SK-N-SH (cell line): ENCODE results near the gene SRP19. TPM values are rescaled to one million over a fixed set of nuclear protein-coding genes. Genes with fewer than 3 reads are reported as not detected.
"Not testable (repeated sequence)": the region's sequence is repeated elsewhere in the genome, so short reads cannot be mapped to it uniquely, and the experiment has no call there.

Experiments used
- CTCF ChIA-PET: fragments of 300-600, 350-600 bp; formaldehyde crosslinking; extraction: SDS; loops from one replicate; lab custom pipeline; 2021; lab: Yijun Ruan, JAX
- POLR2A ChIA-PET: fragments of 350-600 bp; sonication (Branson Sonifier 250); formaldehyde crosslinking; extraction: SDS; loops from one replicate; lab custom pipeline; 2020; ENCODE audit warnings: antibody characterized with exemption, inconsistent platforms; lab: Yijun Ruan, JAX
- DNase-seq: peaks from one replicate; pipeline ENCODE4 v3.0.0; 2012
- H2AFZ ChIP-seq: fragments of 200-600 bp; sonication (generic); 2 replicates; pipeline ENCODE4 v1.8.1; 2016; ENCODE audit warnings: antibody characterized with exemption, mild to moderate bottlenecking, low read depth
- H3F3A ChIP-seq: fragments of 200-600 bp; sonication (generic); replicated peaks from 2 replicates; pipeline ENCODE3; 2016; ENCODE audit warnings: antibody characterized with exemption, mild to moderate bottlenecking; ENCODE audit not compliant: insufficient read depth
- H3K27ac ChIP-seq, 2 experiments: fragments of 200-500 bp in 1 of 2; fragments of 200-600 bp in 1 of 2; sonication (Bioruptor generic) in 1 of 2; sonication (generic), shearing (Covaris generic) in 1 of 2; 2 replicates each; pipeline versions ENCODE4 v1.5.1 to v1.6.1; 2014 to 2016; ENCODE audit warnings: low read depth in 2 of 2, inconsistent platforms in 1 of 2, low read length in 1 of 2, mild to moderate bottlenecking in 1 of 2, mixed read lengths in 1 of 2
- H3K27me3 ChIP-seq: fragments of 200-600 bp; sonication (generic), shearing (Covaris generic); 2 replicates; pipeline ENCODE4 v1.6.1; 2016; ENCODE audit warnings: mixed run types; ENCODE audit not compliant: insufficient read depth
- H3K36me3 ChIP-seq, 2 experiments: fragments of 200-500 bp in 1 of 2; fragments of 200-600 bp in 1 of 2; sonication (Bioruptor generic) in 1 of 2; sonication (generic) in 1 of 2; replicated peaks in 1 of 2; 2 replicates each; pipeline versions ENCODE3 to v1.5.1; 2014 to 2016; ENCODE audit warnings: low read length in 1 of 2, mild to moderate bottlenecking in 1 of 2; ENCODE audit not compliant: insufficient read depth in 2 of 2, control insufficient read depth in 1 of 2
- H3K4me1 ChIP-seq, 2 experiments: fragments of 200-500 bp in 1 of 2; fragments of 200-600 bp in 1 of 2; sonication (Bioruptor generic) in 1 of 2; sonication (generic), shearing (Covaris generic) in 1 of 2; 2 replicates each; pipeline versions ENCODE4 v1.5.1 to v1.6.1; 2014 to 2016; ENCODE audit warnings: low read depth in 1 of 2, low read length in 1 of 2, mixed run types in 1 of 2; ENCODE audit not compliant: insufficient read depth in 2 of 2, control insufficient read depth in 1 of 2
- H3K4me2 ChIP-seq: fragments of 200-600 bp; sonication (generic), shearing (Covaris generic); 2 replicates; pipeline ENCODE4 v1.6.1; 2017; ENCODE audit warnings: mixed run types
- H3K4me3 ChIP-seq, 2 experiments: fragments of 200-500 bp in 1 of 2; fragments of 200-600 bp in 1 of 2; sonication (Bioruptor generic) in 1 of 2; sonication (generic), shearing (Covaris generic) in 1 of 2; 2 replicates each; pipeline versions ENCODE4 v1.5.1 to v1.8.1; 2014 to 2016; ENCODE audit warnings: low read depth in 2 of 2, inconsistent platforms in 1 of 2, low read length in 1 of 2, mild to moderate bottlenecking in 1 of 2, mixed read lengths in 1 of 2, moderate library complexity in 1 of 2
- H3K79me2 ChIP-seq: fragments of 200-600 bp; sonication (generic); 2 replicates; pipeline ENCODE4 v1.8.1; 2017; ENCODE audit warnings: mild to moderate bottlenecking; ENCODE audit not compliant: insufficient read depth
- H3K9ac ChIP-seq: fragments of 200-600 bp; sonication (generic); 2 replicates; pipeline ENCODE4 v1.6.1; 2017; ENCODE audit warnings: mixed run types
- H3K9me2 ChIP-seq: fragments of 200-600 bp; sonication (generic); 2 replicates; pipeline ENCODE4 v1.6.1; 2017; ENCODE audit warnings: mixed run types
- H3K9me3 ChIP-seq: fragments of 200-600 bp; sonication (generic); 2 replicates; pipeline ENCODE4 v1.6.1; 2017; ENCODE audit warnings: mixed run types, mild to moderate bottlenecking, moderate library complexity
- H4K20me1 ChIP-seq: fragments of 200-600 bp; sonication (generic); 2 replicates; pipeline ENCODE4 v1.6.1; 2017; ENCODE audit warnings: mild to moderate bottlenecking, mixed run types; ENCODE audit not compliant: insufficient read depth
- ELF1 ChIP-seq: IDR thresholded peaks from 2 replicates; pipeline ENCODE4 v1.4.0; 2012
- FOXJ3 ChIP-seq: sonication (generic); formaldehyde crosslinking; IDR thresholded peaks from 2 replicates; pipeline ENCODE4 v1.5.1; 2020; ENCODE audit warnings: mild to moderate bottlenecking, missing genetic modification reagents
- FOXM1 ChIP-seq: IDR thresholded peaks from 2 replicates; pipeline ENCODE4 v1.4.0; 2012; ENCODE audit warnings: low read depth, mild to moderate bottlenecking
- GATA2 ChIP-seq: sonication (generic); formaldehyde crosslinking; IDR thresholded peaks from 2 replicates; pipeline ENCODE4 v1.5.0; 2020; ENCODE audit warnings: mild to moderate bottlenecking, missing genetic modification reagents
- NFIC ChIP-seq: IDR thresholded peaks from 2 replicates; pipeline ENCODE4 v1.4.0; 2012; ENCODE audit warnings: borderline replicate concordance
- NRF1 ChIP-seq: IDR thresholded peaks from 2 replicates; pipeline ENCODE4 v1.6.1; 2012; ENCODE audit warnings: low read depth, mild to moderate bottlenecking, low read length
- TCF12 ChIP-seq: IDR thresholded peaks from 2 replicates; pipeline ENCODE4 v1.4.0; 2012
- TEAD4 ChIP-seq: IDR thresholded peaks from 2 replicates; pipeline ENCODE4 v1.4.0; 2012; ENCODE audit warnings: mild to moderate bottlenecking, borderline replicate concordance; ENCODE audit not compliant: insufficient read depth
- WGBS: methylation state at CpG from one replicate; pipeline ENCODE4 v1.1.6; 2017; ENCODE audit warnings: low lambda C conversion rate; 5-methylcytosine and 5-hydroxymethylcytosine counted together
- polyA plus RNA-seq, 3 experiments: library from polyadenylated mRNA; depleted of rRNA; stranded (reverse); fragments of >200 nt; gene quantifications; 2 replicates each; pipeline ENCODE4 v1.2.3, GENCODE V29; 2012
- TF ChIP-seq, protein P1 (sequence below): IDR thresholded peaks from 2 replicates; pipeline ENCODE4; 2012
- TF ChIP-seq, protein P2 (sequence below): IDR thresholded peaks from 2 replicates; pipeline ENCODE4 v1.4.0; 2012; ENCODE audit warnings: low read depth
- TF ChIP-seq, protein P3 (sequence below): IDR thresholded peaks from 2 replicates; pipeline ENCODE4 v1.6.1; 2012; ENCODE audit warnings: mild to moderate bottlenecking, low read depth, low read length, moderate library complexity
- TF ChIP-seq, protein P4 (sequence below): fragments of 200-600 bp; sonication (generic); IDR thresholded peaks from 2 replicates; pipeline ENCODE4 v1.6.1; 2017; ENCODE audit warnings: antibody characterized with exemption, mild to moderate bottlenecking, moderate library complexity
- TF ChIP-seq, protein P5 (sequence below): IDR thresholded peaks from 2 replicates; pipeline ENCODE4 v1.4.0; 2012; ENCODE audit warnings: low read depth, borderline replicate concordance
- TF ChIP-seq, protein P6 (sequence below): fragments of 150-350 bp; IDR thresholded peaks from 2 replicates; pipeline ENCODE4 v1.6.1; 2016; ENCODE audit warnings: mild to moderate bottlenecking, low read depth, low read length

The SRP19 gene
- polyA plus RNA-seq, 1 of the 3 experiments (the other 2 are of a cell fraction) = 46.4 TPM

DNA sequence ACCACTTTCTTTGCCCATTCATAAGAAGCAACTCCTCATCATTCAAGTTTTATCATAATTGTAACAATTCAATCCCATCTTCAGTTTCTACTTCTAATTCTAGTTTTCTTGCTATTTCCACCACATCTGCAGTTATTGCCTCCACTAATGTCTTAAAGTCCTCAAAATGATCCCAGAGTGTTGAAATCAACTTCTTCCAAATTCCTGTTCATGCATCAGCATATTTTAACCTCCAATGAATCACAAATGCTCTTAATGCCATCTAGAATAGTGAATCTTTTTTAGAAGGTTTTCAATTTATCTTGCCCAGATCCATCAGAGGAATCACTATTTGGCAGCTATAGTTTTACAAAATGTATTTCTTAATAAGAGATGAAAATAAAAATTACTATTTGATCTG lies 3.2 kb upstream of the SRP19 start (continued):
- no peak for TF ChIP-seq NRF1
- TF ChIP-seq, protein P1, sequence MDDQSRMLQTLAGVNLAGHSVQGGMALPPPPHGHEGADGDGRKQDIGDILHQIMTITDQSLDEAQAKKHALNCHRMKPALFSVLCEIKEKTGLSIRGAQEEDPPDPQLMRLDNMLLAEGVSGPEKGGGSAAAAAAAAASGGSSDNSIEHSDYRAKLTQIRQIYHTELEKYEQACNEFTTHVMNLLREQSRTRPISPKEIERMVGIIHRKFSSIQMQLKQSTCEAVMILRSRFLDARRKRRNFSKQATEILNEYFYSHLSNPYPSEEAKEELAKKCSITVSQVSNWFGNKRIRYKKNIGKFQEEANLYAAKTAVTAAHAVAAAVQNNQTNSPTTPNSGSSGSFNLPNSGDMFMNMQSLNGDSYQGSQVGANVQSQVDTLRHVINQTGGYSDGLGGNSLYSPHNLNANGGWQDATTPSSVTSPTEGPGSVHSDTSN = no peak
- TF ChIP-seq, protein P2, sequence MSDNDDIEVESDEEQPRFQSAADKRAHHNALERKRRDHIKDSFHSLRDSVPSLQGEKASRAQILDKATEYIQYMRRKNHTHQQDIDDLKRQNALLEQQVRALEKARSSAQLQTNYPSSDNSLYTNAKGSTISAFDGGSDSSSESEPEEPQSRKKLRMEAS = no peak
- no peak for TF ChIP-seq NFIC
- TF ChIP-seq, protein P3, sequence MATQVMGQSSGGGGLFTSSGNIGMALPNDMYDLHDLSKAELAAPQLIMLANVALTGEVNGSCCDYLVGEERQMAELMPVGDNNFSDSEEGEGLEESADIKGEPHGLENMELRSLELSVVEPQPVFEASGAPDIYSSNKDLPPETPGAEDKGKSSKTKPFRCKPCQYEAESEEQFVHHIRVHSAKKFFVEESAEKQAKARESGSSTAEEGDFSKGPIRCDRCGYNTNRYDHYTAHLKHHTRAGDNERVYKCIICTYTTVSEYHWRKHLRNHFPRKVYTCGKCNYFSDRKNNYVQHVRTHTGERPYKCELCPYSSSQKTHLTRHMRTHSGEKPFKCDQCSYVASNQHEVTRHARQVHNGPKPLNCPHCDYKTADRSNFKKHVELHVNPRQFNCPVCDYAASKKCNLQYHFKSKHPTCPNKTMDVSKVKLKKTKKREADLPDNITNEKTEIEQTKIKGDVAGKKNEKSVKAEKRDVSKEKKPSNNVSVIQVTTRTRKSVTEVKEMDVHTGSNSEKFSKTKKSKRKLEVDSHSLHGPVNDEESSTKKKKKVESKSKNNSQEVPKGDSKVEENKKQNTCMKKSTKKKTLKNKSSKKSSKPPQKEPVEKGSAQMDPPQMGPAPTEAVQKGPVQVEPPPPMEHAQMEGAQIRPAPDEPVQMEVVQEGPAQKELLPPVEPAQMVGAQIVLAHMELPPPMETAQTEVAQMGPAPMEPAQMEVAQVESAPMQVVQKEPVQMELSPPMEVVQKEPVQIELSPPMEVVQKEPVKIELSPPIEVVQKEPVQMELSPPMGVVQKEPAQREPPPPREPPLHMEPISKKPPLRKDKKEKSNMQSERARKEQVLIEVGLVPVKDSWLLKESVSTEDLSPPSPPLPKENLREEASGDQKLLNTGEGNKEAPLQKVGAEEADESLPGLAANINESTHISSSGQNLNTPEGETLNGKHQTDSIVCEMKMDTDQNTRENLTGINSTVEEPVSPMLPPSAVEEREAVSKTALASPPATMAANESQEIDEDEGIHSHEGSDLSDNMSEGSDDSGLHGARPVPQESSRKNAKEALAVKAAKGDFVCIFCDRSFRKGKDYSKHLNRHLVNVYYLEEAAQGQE = no peak
- TF ChIP-seq, protein P4, sequence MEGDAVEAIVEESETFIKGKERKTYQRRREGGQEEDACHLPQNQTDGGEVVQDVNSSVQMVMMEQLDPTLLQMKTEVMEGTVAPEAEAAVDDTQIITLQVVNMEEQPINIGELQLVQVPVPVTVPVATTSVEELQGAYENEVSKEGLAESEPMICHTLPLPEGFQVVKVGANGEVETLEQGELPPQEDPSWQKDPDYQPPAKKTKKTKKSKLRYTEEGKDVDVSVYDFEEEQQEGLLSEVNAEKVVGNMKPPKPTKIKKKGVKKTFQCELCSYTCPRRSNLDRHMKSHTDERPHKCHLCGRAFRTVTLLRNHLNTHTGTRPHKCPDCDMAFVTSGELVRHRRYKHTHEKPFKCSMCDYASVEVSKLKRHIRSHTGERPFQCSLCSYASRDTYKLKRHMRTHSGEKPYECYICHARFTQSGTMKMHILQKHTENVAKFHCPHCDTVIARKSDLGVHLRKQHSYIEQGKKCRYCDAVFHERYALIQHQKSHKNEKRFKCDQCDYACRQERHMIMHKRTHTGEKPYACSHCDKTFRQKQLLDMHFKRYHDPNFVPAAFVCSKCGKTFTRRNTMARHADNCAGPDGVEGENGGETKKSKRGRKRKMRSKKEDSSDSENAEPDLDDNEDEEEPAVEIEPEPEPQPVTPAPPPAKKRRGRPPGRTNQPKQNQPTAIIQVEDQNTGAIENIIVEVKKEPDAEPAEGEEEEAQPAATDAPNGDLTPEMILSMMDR = no peak

DNA sequence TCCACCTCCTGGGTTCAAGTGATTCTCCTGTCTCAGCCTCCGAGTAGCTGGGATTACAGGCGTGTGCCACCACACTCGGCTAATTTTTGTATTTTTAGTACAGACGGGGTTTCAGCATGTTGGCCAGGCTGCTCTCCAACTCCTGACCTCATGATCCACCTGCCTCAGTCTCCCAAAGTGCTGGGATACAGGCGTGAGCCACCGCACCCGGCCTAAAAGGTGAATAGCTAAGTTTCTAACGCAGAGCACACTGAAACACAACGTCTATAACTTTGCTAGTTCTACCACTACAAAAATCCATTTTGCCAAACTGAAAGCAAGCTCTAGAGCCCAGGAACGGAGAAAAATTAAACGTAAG lies 537 bp upstream of the SRP19 start:
- WGBS = 77% methylated on average over 11 of the region's 11 CpGs
- POLR2A ChIA-PET = interaction anchor here (1.2 to 1.8 kb wide), 5 partner anchors 12 to 123 kb away, joined by 3 to 14 read pairs (median 5); partner anchors contain the start of genes APC, DCP2 and REEP5
- H3F3A ChIP-seq, H3K9me2 ChIP-seq, H3K27me3 ChIP-seq, DNase-seq, H3K9me3 ChIP-seq: not testable (repeated sequence)
- Histone ChIP-seq H3K4me3 (peak overlapping the region; percentile 91 to 96), H3K27ac (peak overlapping the region; percentile 84 to 86), H3K4me1 (peaks cover 18 to 22% of the 10 kb centered on the region in 2 experiments; a peak in 3 of 4 replicates), H3K79me2 (peaks cover 45% of the 10 kb centered on the region), H3K4me2 (peak overlapping the region; percentile 82), H3K36me3 (peaks cover 28% of the 10 kb centered on the region in 2 experiments), H4K20me1 (peaks cover 17% of the 10 kb centered on the region), H2AFZ (peak overlapping the region; percentile 100), H3K9ac (peak overlapping the region; percentile 91)
- CTCF ChIA-PET = interaction anchor here (0.9 to 3.5 kb wide), 3 partner anchors 10 to 135 kb away, joined by 3 to 22 read pairs (median 3); no protein-coding TSS in a partner anchor

DNA sequence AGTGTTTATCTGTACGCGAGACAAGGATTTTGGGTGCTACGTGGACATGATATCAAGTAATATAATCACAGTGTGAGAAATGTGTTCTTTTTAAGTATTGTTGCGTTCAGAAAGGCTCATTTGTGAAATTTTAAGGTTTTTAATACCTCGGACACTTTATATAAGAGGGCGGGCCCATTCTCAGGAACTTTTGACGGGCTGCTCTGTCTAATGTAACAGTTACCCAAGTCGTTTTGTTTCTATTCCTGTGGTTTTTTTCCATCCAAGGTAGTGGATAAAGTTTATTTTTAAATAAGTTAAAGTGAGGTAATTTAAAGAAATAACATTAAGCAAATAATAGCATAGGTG lies 525 bp downstream of the SRP19 start:
- H3K9ac ChIP-seq = peak overlapping the region; percentile 91
- H3K4me3 ChIP-seq = peak overlapping the region; percentile 91 to 96
- peaks cover 17% of the 10 kb centered on the region for H4K20me1 ChIP-seq
- ChIA-PET CTCF (interaction anchor here (1.2 kb wide), 1 partner anchor 60 kb away, joined by 3 read pairs; the partner anchor contains the start of gene REEP5), POLR2A (interaction anchor here (1.0 to 1.8 kb wide), 5 partner anchors 13 to 114 kb away, joined by 3 to 14 read pairs (median 4); partner anchors contain the start of genes DCP2 and REEP5)
- H3K36me3 ChIP-seq = peaks cover 31 to 38% of the 10 kb centered on the region in 2 experiments
- H3K9me3 ChIP-seq = no peaks in the 10 kb centered on the region
- H3F3A ChIP-seq = peaks cover 3% of the 10 kb centered on the region
- peak overlapping the region; percentile 67 for H2AFZ ChIP-seq
- H3K79me2 ChIP-seq = peaks cover 56% of the 10 kb centered on the region
- H3K4me1 ChIP-seq = peaks cover 18 to 22% of the 10 kb centered on the region in 2 experiments; a peak in 3 of 4 replicates
- 2% methylated on average over 8 of the region's 8 CpGs for WGBS
- peak overlapping the region; percentile 82 for H3K4me2 ChIP-seq
- no peaks in the 10 kb centered on the region for H3K9me2 ChIP-seq
- H3K27me3 ChIP-seq = no peaks in the 10 kb centered on the region
- H3K27ac ChIP-seq = peak overlapping the region; percentile 86 to 88
- DNase-seq = no peak
- no peak for TF ChIP-seq ELF1
- TF ChIP-seq NRF1 = no peak
- TF ChIP-seq, protein P1 = no peak
- TF ChIP-seq, protein P5, sequence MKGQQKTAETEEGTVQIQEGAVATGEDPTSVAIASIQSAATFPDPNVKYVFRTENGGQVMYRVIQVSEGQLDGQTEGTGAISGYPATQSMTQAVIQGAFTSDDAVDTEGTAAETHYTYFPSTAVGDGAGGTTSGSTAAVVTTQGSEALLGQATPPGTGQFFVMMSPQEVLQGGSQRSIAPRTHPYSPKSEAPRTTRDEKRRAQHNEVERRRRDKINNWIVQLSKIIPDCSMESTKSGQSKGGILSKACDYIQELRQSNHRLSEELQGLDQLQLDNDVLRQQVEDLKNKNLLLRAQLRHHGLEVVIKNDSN = no peak
- TF ChIP-seq, protein P6, sequence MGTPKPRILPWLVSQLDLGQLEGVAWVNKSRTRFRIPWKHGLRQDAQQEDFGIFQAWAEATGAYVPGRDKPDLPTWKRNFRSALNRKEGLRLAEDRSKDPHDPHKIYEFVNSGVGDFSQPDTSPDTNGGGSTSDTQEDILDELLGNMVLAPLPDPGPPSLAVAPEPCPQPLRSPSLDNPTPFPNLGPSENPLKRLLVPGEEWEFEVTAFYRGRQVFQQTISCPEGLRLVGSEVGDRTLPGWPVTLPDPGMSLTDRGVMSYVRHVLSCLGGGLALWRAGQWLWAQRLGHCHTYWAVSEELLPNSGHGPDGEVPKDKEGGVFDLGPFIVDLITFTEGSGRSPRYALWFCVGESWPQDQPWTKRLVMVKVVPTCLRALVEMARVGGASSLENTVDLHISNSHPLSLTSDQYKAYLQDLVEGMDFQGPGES = no peak
- no peak for TF ChIP-seq GATA2 (CRISPR knock-in tag)
- no peak for TF ChIP-seq FOXJ3 (CRISPR knock-in tag)
- no peak for TF ChIP-seq TEAD4
- TF ChIP-seq FOXM1 = no peak
- TF ChIP-seq TCF12 = no peak
